MM.1S (cell line): ENCODE results near the gene TSPAN8.

Source experiments
- DNase-seq: peaks from one replicate; pipeline ENCODE4 v3.0.0-alpha.2; 2015
- H2AFZ ChIP-seq: fragments of 300-600 bp; sonication (generic); 2 replicates; pipeline ENCODE4 v1.6.0; 2016; ENCODE audit warnings: antibody characterized with exemption, low read length
- H3F3A ChIP-seq: fragments of 300-600 bp; sonication (generic); 2 replicates; pipeline ENCODE4 v1.6.1; 2016; ENCODE audit warnings: mild to moderate bottlenecking, antibody characterized with exemption, low read length, moderate library complexity, mixed read lengths; ENCODE audit not compliant: insufficient read depth
- H3K27ac ChIP-seq: fragments of 300-600 bp; sonication (generic); 2 replicates; pipeline ENCODE4 v1.5.1; 2016; ENCODE audit warnings: mild to moderate bottlenecking, low read length
- H3K27me3 ChIP-seq: fragments of 300-600 bp; sonication (generic); replicated peaks from 2 replicates; pipeline ENCODE4 v1.6.0; 2016; ENCODE audit warnings: low read length; ENCODE audit not compliant: insufficient read depth
- H3K36me3 ChIP-seq: fragments of 300-600 bp; sonication (generic); replicated peaks from 2 replicates; pipeline ENCODE4 v1.6.1; 2016; ENCODE audit warnings: mild to moderate bottlenecking, low read length, mixed read lengths; ENCODE audit not compliant: insufficient read depth
- H3K4me1 ChIP-seq: fragments of 300-600 bp; sonication (generic); 2 replicates; pipeline ENCODE4 v1.6.1; 2016; ENCODE audit warnings: low read length, mixed read lengths
- H3K4me2 ChIP-seq: fragments of 300-600 bp; sonication (generic); 2 replicates; pipeline ENCODE4 v1.6.0; 2016; ENCODE audit warnings: low read depth, low read length
- H3K4me3 ChIP-seq: fragments of 300-600 bp; sonication (generic); 2 replicates; pipeline ENCODE4 v1.5.1; 2016; ENCODE audit warnings: low read length, mixed read lengths
- H3K79me2 ChIP-seq: fragments of 300-600 bp; sonication (generic); 2 replicates; pipeline ENCODE4 v1.6.1; 2016; ENCODE audit warnings: mixed run types, low read length, mixed read lengths
- H3K9ac ChIP-seq: fragments of 300-600 bp; sonication (generic); 2 replicates; pipeline ENCODE4 v1.6.1; 2016; ENCODE audit warnings: low read length, mixed read lengths
- H3K9me2 ChIP-seq: fragments of 300-600 bp; sonication (generic); replicated peaks from 2 replicates; pipeline ENCODE4 v1.6.1; 2016; ENCODE audit warnings: mild to moderate bottlenecking, low read length, mixed read lengths; ENCODE audit not compliant: insufficient read depth
- H3K9me3 ChIP-seq: fragments of 300-600 bp; sonication (generic); replicated peaks from 2 replicates; pipeline ENCODE4 v1.6.1; 2016; ENCODE audit warnings: mild to moderate bottlenecking, low read length, mixed read lengths; ENCODE audit not compliant: insufficient read depth
- H4K20me1 ChIP-seq: fragments of 300-600 bp; sonication (generic); 2 replicates; pipeline ENCODE4 v1.6.1; 2016; ENCODE audit warnings: mild to moderate bottlenecking, low read length, moderate library complexity, mixed read lengths; ENCODE audit not compliant: insufficient read depth
- EZH2 ChIP-seq: fragments of 300-600 bp; sonication (generic); optimal IDR thresholded peaks from 2 replicates; pipeline ENCODE3; 2017; ENCODE audit warnings: low read depth, mild to moderate bottlenecking, antibody characterized with exemption, low read length, mixed read lengths
- EZH2phosphoT487 ChIP-seq: fragments of 300-600 bp; sonication (generic); IDR thresholded peaks from 2 replicates; pipeline ENCODE4 v1.6.1; 2018; ENCODE audit warnings: antibody characterized with exemption, low read length
- TF ChIP-seq, protein P1 (sequence below): fragments of 300-600 bp; sonication (generic); IDR thresholded peaks from 2 replicates; pipeline ENCODE4 v1.5.1; 2016; ENCODE audit warnings: antibody characterized with exemption, low read length, mixed read lengths

The TSPAN8 gene

DNA sequence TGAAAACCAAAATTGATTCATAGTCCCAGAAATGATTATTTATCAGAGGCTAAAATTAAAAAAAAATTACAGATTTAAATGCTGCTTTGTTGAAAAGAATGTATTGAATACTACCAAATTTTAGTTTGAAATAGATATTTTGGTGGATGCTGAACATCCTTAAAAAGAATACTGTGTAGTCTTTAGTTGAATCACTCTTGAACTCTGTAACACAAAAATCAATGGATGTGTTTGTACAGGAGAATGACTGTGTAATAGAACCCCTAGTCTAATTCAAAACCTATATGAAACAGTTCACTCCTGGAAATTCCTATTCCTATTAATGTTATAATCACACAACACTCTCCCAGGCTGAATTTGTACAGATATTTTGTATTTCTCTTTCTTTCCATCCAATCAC, 1.5 kb upstream of the TSPAN8 start:
- H3K9me3 ChIP-seq: no peaks in the 10 kb centered on the region
- H3K36me3 ChIP-seq: no peaks in the 10 kb centered on the region
- no peak for DNase-seq
- no peaks in the 10 kb centered on the region for H4K20me1 ChIP-seq
- TF ChIP-seq, protein P1, sequence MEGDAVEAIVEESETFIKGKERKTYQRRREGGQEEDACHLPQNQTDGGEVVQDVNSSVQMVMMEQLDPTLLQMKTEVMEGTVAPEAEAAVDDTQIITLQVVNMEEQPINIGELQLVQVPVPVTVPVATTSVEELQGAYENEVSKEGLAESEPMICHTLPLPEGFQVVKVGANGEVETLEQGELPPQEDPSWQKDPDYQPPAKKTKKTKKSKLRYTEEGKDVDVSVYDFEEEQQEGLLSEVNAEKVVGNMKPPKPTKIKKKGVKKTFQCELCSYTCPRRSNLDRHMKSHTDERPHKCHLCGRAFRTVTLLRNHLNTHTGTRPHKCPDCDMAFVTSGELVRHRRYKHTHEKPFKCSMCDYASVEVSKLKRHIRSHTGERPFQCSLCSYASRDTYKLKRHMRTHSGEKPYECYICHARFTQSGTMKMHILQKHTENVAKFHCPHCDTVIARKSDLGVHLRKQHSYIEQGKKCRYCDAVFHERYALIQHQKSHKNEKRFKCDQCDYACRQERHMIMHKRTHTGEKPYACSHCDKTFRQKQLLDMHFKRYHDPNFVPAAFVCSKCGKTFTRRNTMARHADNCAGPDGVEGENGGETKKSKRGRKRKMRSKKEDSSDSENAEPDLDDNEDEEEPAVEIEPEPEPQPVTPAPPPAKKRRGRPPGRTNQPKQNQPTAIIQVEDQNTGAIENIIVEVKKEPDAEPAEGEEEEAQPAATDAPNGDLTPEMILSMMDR: no peak
- no peak for TF ChIP-seq EZH2
- TF ChIP-seq EZH2phosphoT487: no peak
- H3K27ac ChIP-seq: no peak overlapping the region
- H3K4me1 ChIP-seq: no peaks in the 10 kb centered on the region
- no peak overlapping the region for H3K4me2 ChIP-seq
- no peaks in the 10 kb centered on the region for H3F3A ChIP-seq
- no peak overlapping the region for H3K4me3 ChIP-seq
- H3K9ac ChIP-seq: no peak overlapping the region
- no peaks in the 10 kb centered on the region for H3K79me2 ChIP-seq
- no peaks in the 10 kb centered on the region for H3K9me2 ChIP-seq
- no peaks in the 10 kb centered on the region for H3K27me3 ChIP-seq
- no peak overlapping the region for H2AFZ ChIP-seq

DNA sequence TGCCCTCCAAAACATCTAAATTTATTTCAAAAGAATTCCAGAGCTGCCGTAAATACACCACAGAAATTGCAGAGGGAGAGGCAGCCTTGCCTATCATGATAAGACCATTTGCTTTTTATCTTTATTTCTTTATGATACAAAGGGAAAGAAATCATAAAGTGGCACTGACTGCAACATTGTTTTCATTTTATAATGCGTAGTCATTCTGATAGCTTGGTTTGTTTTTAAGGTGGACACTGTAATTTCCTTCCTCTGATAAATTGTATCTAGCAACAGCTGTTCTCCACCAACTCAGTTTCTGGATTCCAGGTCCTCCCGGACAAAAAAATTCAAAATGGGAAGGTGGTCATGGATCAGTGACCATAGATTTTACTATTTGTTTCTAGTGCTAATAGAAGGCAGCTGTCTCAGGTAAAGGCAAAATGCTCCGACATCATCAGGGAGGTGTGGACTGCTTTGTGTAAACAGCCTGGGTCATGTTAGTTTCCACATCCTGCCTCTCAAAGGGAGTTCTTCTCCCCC, 623 bp upstream of the TSPAN8 start:
- no peak overlapping the region for H3K4me2 ChIP-seq
- H2AFZ ChIP-seq: no peak overlapping the region

DNA sequence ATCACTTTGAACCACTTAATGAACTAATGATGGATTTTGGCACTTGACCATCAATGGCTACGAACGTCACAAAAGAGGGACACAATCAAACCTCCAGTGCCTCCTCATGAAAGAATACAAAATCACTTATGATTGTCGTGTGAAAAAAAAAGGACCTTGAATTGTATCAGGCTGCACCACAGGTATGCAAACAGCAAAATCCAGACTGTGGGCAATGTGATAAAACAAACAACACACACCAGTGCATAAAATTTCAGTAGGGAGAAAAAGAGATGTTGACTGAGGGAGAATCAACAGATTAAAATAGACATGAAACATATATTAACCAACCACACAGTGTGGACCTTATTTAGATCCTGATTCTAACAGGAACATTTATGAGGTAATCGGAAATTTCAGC, 2.6 kb downstream of the TSPAN8 start:
- no peaks in the 10 kb centered on the region for H3K36me3 ChIP-seq
- no peak overlapping the region for H3K4me2 ChIP-seq
- no peak overlapping the region for H3K27ac ChIP-seq
- no peak overlapping the region for H3K9ac ChIP-seq
- H3K9me2 ChIP-seq: no peaks in the 10 kb centered on the region
- H3K27me3 ChIP-seq: no peaks in the 10 kb centered on the region
- no peaks in the 10 kb centered on the region for H3K4me1 ChIP-seq
- no peaks in the 10 kb centered on the region for H4K20me1 ChIP-seq
- H3K4me3 ChIP-seq: no peak overlapping the region
- H3F3A ChIP-seq: no peaks in the 10 kb centered on the region
- TF ChIP-seq, protein P1: no peak
- no peaks in the 10 kb centered on the region for H3K79me2 ChIP-seq
- DNase-seq: no peak
- no peak overlapping the region for H2AFZ ChIP-seq
- no peaks in the 10 kb centered on the region for H3K9me3 ChIP-seq

More for the DNA sequence above, 623 bp upstream of the TSPAN8 start:
- TF ChIP-seq EZH2phosphoT487: no peak
- TF ChIP-seq EZH2: no peak
- TF ChIP-seq, protein P1: no peak
- no peaks in the 10 kb centered on the region for H3K27me3 ChIP-seq
- H3F3A ChIP-seq: no peaks in the 10 kb centered on the region
- H3K4me1 ChIP-seq: no peaks in the 10 kb centered on the region
- H3K9me2 ChIP-seq: no peaks in the 10 kb centered on the region
- no peaks in the 10 kb centered on the region for H3K79me2 ChIP-seq
- no peaks in the 10 kb centered on the region for H3K9me3 ChIP-seq
- H3K27ac ChIP-seq: no peak overlapping the region
- H4K20me1 ChIP-seq: no peaks in the 10 kb centered on the region
- no peak overlapping the region for H3K4me3 ChIP-seq
- no peaks in the 10 kb centered on the region for H3K36me3 ChIP-seq
- DNase-seq: no peak
- no peak overlapping the region for H3K9ac ChIP-seq
